ENCODE data around the gene SHC3. TPM values are rescaled to one million over a fixed set of nuclear protein-coding genes. Genes with fewer than 3 reads are reported as not detected.

The SHC3 gene
- total RNA-seq, 1 experiment from 2014 or later, result 0.27 TPM

GRCh38 chr9:89010056-89010455 lies 168.6 kb downstream of the SHC3 start:
- Histone ChIP-seq H3K79me2 (ENCODE audit: insufficient read depth, low read length) (no peaks in the 10 kb centered on the region), H3K4me1 (ENCODE audit: control insufficient read depth in 1 of 2, insufficient read depth in 2 of 2, low read length in 2 of 2) (no peaks in the 10 kb centered on the region), H3K9ac (ENCODE audit: low read length) (no peak overlapping the region), H2AFZ (ENCODE audit: low read depth, low read length, poor library complexity, severe bottlenecking) (no peak overlapping the region), H3K9me2 (ENCODE audit: insufficient read depth) (no peaks in the 10 kb centered on the region), H3K4me3 (replicated peaks in 1 of 2; ENCODE audit: low read depth in 1 of 2, low read length in 2 of 2) (no peak overlapping the region), H3K27ac (ENCODE audit: low read depth, low read length) (no peak overlapping the region), H3K27me3 (ENCODE audit: insufficient read depth, low read length) (peaks cover 6% of the 10 kb centered on the region; the same call in 1 of the 2 replicates), H4K20me1 (ENCODE audit: insufficient read depth) (no peaks in the 10 kb centered on the region), H3K9me3 (ENCODE audit: control insufficient read depth in 1 of 2, insufficient read depth in 1 of 2, low read depth in 1 of 2, low read length in 2 of 2) (no peaks in the 10 kb centered on the region), H3K36me3 (ENCODE audit: control insufficient read depth in 1 of 2, insufficient read depth in 2 of 2, low read length in 2 of 2) (no peaks in the 10 kb centered on the region), H3K4me2 (ENCODE audit: low read length) (no peak overlapping the region)
- TF ChIP-seq ZBTB33 (IDR thresholded peaks at IDR 0.05; ENCODE audit: extremely low read depth, insufficient replicate concordance, low read length), result no peak
- TF ChIP-seq MAX (IDR thresholded peaks at IDR 0.05), result no peak
- no peak for TF ChIP-seq JUND (IDR thresholded peaks at IDR 0.05)
- no peak for TF ChIP-seq SIN3A (IDR thresholded peaks at IDR 0.05; ENCODE audit: low read depth)
- TF ChIP-seq EGR1 (IDR thresholded peaks at IDR 0.05; ENCODE audit: low read depth), result no peak
- TF ChIP-seq FOSL1 (IDR thresholded peaks at IDR 0.05; ENCODE audit: low read depth), result no peak
- no peak for TF ChIP-seq POLR2A (IDR thresholded peaks at IDR 0.05; ENCODE audit: borderline replicate concordance, extremely low read depth, insufficient read depth, insufficient read length)
- no peak for TF ChIP-seq EZH2 (IDR thresholded peaks at IDR 0.05)
- TF ChIP-seq SP1 (IDR thresholded peaks at IDR 0.05; ENCODE audit: low read depth), result no peak
- no peak for TF ChIP-seq YY1 (IDR thresholded peaks at IDR 0.05; ENCODE audit: extremely low read depth, insufficient replicate concordance, low read depth, low read length)
- no peak for TF ChIP-seq EZH2phosphoT487 (IDR thresholded peaks at IDR 0.05; ENCODE audit: borderline replicate concordance)
- TF ChIP-seq CTCF (IDR thresholded peaks at IDR 0.05 in 2 of 3, conservative IDR thresholded peaks at IDR 0.05 in 1 of 3; ENCODE audit: borderline replicate concordance in 1 of 3, insufficient read depth in 1 of 3, low read depth in 2 of 3, low read length in 2 of 3), result no peak
- TF ChIP-seq REST (IDR thresholded peaks at IDR 0.05; ENCODE audit: low read depth), result no peak
- no peak for TF ChIP-seq ZNF274 (IDR thresholded peaks at IDR 0.05; ENCODE audit: low read depth, low read length)
- no peak for TF ChIP-seq ELF1 (IDR thresholded peaks at IDR 0.05; ENCODE audit: borderline replicate concordance, low read depth)
- no peak for TF ChIP-seq POLR2AphosphoS5 (IDR thresholded peaks at IDR 0.05; ENCODE audit: low read depth, low read length)
- TF ChIP-seq ZFX (IDR thresholded peaks at IDR 0.05), result no peak
- no peak for TF ChIP-seq CEBPB (IDR thresholded peaks at IDR 0.05; ENCODE audit: low read depth)
- no peak for TF ChIP-seq TCF7L2 (IDR thresholded peaks at IDR 0.05; ENCODE audit: borderline replicate concordance, extremely low read depth, insufficient read depth, insufficient read length)
- intact Hi-C loops (cut with micrococcal nuclease), result no loop called here
- CTCF ChIA-PET, result no interaction called here
- no peak for ATAC-seq
- no TSS peak for BruUV-seq (replicated peaks)
- POLR2A ChIA-PET, result no interaction called here
- RAD21 ChIA-PET (ENCODE audit: low non-redundant PET in 1 of 2, low total read pairs in 2 of 2, uncharacterized antibody in 2 of 2, unreplicated experiment in 2 of 2), result no interaction called here
- no peak for DNase-seq (ENCODE audit: low read depth, low spot score)

All from HCT116 (cell line).